Endothelial cell of umbilical vein (primary cell): Measurements from ENCODE around the gene RIPOR1. TPM values are rescaled to one million over a fixed set of nuclear protein-coding genes. Genes with fewer than 3 reads are reported as not detected.

ENCODE experiments used
- BruUV-seq: library from RNA; stranded (reverse); fragments of 400-500 nt; replicated peaks from 2 replicates; lab custom pipeline; 2021; lab: Mats Ljungman, UMichigan
- CTCF ChIA-PET: fragments of 300-600, 350-600 bp; sonication (Branson Sonifier 250); formaldehyde crosslinking; loops from one replicate; lab custom pipeline; 2021; ENCODE audit warnings: antibody characterized with exemption, inconsistent platforms; lab: Charles Lee
- POLR2A ChIA-PET: fragments of 300-600, 350-600 bp; sonication (Branson Sonifier 250); formaldehyde crosslinking; loops from one replicate; lab custom pipeline; 2021; ENCODE audit warnings: antibody characterized with exemption, inconsistent platforms; lab: Charles Lee
- DNase-seq: peaks from one replicate; pipeline ENCODE4 v3.0.0-alpha.2; 2011; ENCODE audit warnings: low read depth, low spot score
- FAIRE-seq: peaks from 2 replicates; lab custom pipeline; 2011; peaks lifted over from hg19 to GRCh38; lab: Jason Lieb, UNC
- H2AFZ ChIP-seq: 2 replicates; pipeline ENCODE4 v1.6.0; 2012; ENCODE audit warnings: low read depth, low read length, control low read depth, inconsistent platforms
- H3K27ac ChIP-seq: 2 replicates; pipeline ENCODE4 v1.5.1; 2011; ENCODE audit warnings: low read depth, mild to moderate bottlenecking, control low read depth, low read length, moderate library complexity; ENCODE audit not compliant: insufficient read depth
- H3K27me3 ChIP-seq, 2 experiments: 2 replicates each; pipeline versions ENCODE4 v1.6.0 to v1.6.1; 2011; ENCODE audit warnings: low read length in 2 of 2, mixed read lengths in 1 of 2; ENCODE audit not compliant: control insufficient read depth in 2 of 2, insufficient read depth in 2 of 2
- H3K36me3 ChIP-seq, 2 experiments: 2 replicates in 1 of 2; 3 replicates in 1 of 2; pipeline ENCODE4 v1.5.1; 2011; ENCODE audit warnings: low read length in 2 of 2, mild to moderate bottlenecking in 1 of 2, moderate library complexity in 1 of 2; ENCODE audit not compliant: control insufficient read depth in 2 of 2, insufficient read depth in 2 of 2; ENCODE audit errors: extremely low read depth in 1 of 2
- H3K4me1 ChIP-seq: 3 replicates; pipeline ENCODE4 v1.5.1; 2011; ENCODE audit warnings: mild to moderate bottlenecking, low read length; ENCODE audit not compliant: control insufficient read depth, insufficient read depth; ENCODE audit errors: extremely low read depth
- H3K4me2 ChIP-seq: 2 replicates; pipeline ENCODE4 v1.6.1; 2011; ENCODE audit warnings: low read length, control low read depth, mixed read lengths; ENCODE audit not compliant: insufficient read depth
- H3K4me3 ChIP-seq, 3 experiments: fragments of 200-600 bp in 1 of 3; sonication (generic), shearing (Covaris generic) in 1 of 3; replicated peaks in 1 of 3; 2 replicates each; pipeline ENCODE4 v1.5.1; 2011 to 2016; ENCODE audit warnings: control low read depth in 3 of 3, low read length in 3 of 3, mild to moderate bottlenecking in 2 of 3, inconsistent platforms in 1 of 3, low read depth in 1 of 3, moderate library complexity in 1 of 3; ENCODE audit not compliant: insufficient read depth in 1 of 3
- H3K79me2 ChIP-seq: 2 replicates; pipeline ENCODE4 v1.6.0; 2012; ENCODE audit warnings: low read length, inconsistent platforms; ENCODE audit not compliant: control insufficient read depth, insufficient read depth
- H3K9ac ChIP-seq: replicated peaks from 2 replicates; pipeline ENCODE3; 2011; ENCODE audit warnings: low read length, control low read depth; ENCODE audit not compliant: insufficient read depth; ENCODE audit errors: extremely low read depth
- H3K9me1 ChIP-seq: replicated peaks from 3 replicates; pipeline ENCODE4 v1.6.0; 2011; ENCODE audit warnings: mild to moderate bottlenecking, low read length; ENCODE audit not compliant: control insufficient read depth, insufficient read depth; ENCODE audit errors: extremely low read depth
- H3K9me3 ChIP-seq: replicated peaks from 2 replicates; pipeline ENCODE4 v1.5.1; 2012; ENCODE audit warnings: low read length, inconsistent platforms; ENCODE audit not compliant: control insufficient read depth, insufficient read depth
- H4K20me1 ChIP-seq: replicated peaks from 2 replicates; pipeline ENCODE3; 2011; ENCODE audit warnings: mild to moderate bottlenecking, low read length; ENCODE audit not compliant: control insufficient read depth, insufficient read depth; ENCODE audit errors: extremely low read depth
- EZH2 ChIP-seq: IDR thresholded peaks from 2 replicates; pipeline ENCODE4 v1.6.1; 2012; ENCODE audit warnings: borderline replicate concordance, low read depth, mild to moderate bottlenecking, moderate library complexity, low read length, inconsistent platforms; ENCODE audit not compliant: severe bottlenecking
- FOS ChIP-seq: IDR thresholded peaks from 2 replicates; pipeline ENCODE4 v1.6.1; 2011; ENCODE audit warnings: mild to moderate bottlenecking, low read length, moderate library complexity, borderline replicate concordance; ENCODE audit not compliant: insufficient read depth
- GATA2 ChIP-seq: IDR thresholded peaks from 2 replicates; pipeline ENCODE4 v1.7.0; 2011; ENCODE audit warnings: low read depth, mild to moderate bottlenecking, moderate library complexity, mixed read lengths, low read length; ENCODE audit not compliant: insufficient read length, insufficient read depth
- JUN ChIP-seq: IDR thresholded peaks from 2 replicates; pipeline ENCODE4 v1.6.1; 2011; ENCODE audit warnings: borderline replicate concordance, low read depth; ENCODE audit not compliant: insufficient read length, insufficient read depth
- MYC ChIP-seq: IDR thresholded peaks from one replicate; pipeline ENCODE4 v1.6.1; 2011; ENCODE audit warnings: mild to moderate bottlenecking, low read depth, low read length
- POLR2A ChIP-seq: IDR thresholded peaks from 2 replicates; pipeline ENCODE4 v1.6.1; 2012; ENCODE audit warnings: low read depth, mild to moderate bottlenecking, control low read depth, low read length
- POLR2AphosphoS5 ChIP-seq: IDR thresholded peaks from 2 replicates; pipeline ENCODE4 v1.6.1; 2012; ENCODE audit warnings: low read depth, mild to moderate bottlenecking, control low read depth, low read length, moderate library complexity; ENCODE audit not compliant: insufficient read depth
- dilution Hi-C: fragments of 300-500 bp; cut with MboI; formaldehyde crosslinking; loops from one replicate; pipeline ENCODE4 v1.15.0; 2019; ENCODE audit warnings: low sequenced_read_pairs; ENCODE audit not compliant: extremely low pct_ligation_motif_present
- intact Hi-C: fragments of 100-400 bp; cut with micrococcal nuclease; formaldehyde crosslinking; loops from one replicate; pipeline ENCODE4 v1.10.0; 2022
- polyA plus RNA-seq, 4 experiments: library from polyadenylated mRNA; depleted of rRNA in 3 of 4; stranded (reverse) in 3 of 4; unstranded in 1 of 4; fragments of >200 nt; gene quantifications; 2 replicates each; pipeline versions ENCODE4 v1.2.1 to v1.2.3, GENCODE V29; 2011 to 2012; ENCODE audit warnings: missing spikeins in 1 of 4
- total RNA-seq: library from RNA; stranded (reverse); gene quantifications from 2 replicates; pipeline ENCODE4 v1.2.3, GENCODE V29; 2021
- TF ChIP-seq, protein P1 (sequence below): IDR thresholded peaks from 2 replicates; pipeline ENCODE4 v1.6.1; 2011; ENCODE audit not compliant: insufficient read depth, insufficient read length
- TF ChIP-seq, protein P2 (sequence below), 2 donors: IDR thresholded peaks; 1 replicate in 1 of 2; 2 replicates in 1 of 2; pipeline ENCODE4 v1.5.1; 2011; ENCODE audit warnings: low read length in 2 of 2, mild to moderate bottlenecking in 2 of 2, moderate library complexity in 2 of 2, control low read depth in 1 of 2, inconsistent platforms in 1 of 2, low read depth in 1 of 2; ENCODE audit not compliant: insufficient read depth in 1 of 2; ENCODE audit errors: extremely low read depth in 1 of 2

Gene RIPOR1
- total and polyA plus RNA-seq, 2 donors (not counting 3 experiments of a cell fraction or from before 2014, with no cell fraction given) = 45.3 to 144 TPM

DNA sequence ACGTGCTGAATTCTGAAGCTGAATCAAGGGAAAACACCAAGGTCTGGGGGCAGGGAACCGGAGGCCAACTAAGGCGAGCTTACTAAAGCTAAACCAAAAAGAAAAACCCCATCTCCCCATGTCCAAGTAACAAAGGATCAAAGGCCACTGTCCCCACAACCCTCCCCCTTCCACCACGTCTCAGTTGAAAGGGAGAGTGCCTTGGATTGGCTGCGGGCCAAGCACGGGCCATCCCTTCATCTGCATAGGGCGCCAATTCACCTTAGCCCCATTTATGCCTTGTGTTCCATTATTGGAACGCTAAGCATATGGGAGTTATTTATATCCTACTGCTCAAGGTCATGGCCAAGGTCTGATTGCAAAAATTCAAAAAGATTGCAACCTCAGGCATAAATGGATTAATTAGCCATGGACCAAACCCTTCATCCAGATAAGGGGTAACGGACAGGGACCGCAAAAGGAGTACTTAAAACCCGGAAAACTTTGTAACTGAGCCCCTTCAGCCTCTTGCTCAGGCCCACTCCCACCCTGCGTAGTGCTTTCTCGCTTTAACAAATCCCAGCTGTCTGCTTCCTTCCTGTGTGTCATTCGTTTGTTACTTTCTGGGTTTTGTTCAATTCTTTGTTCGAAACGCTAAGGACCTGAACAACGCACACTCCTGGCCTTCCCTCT lies 46.9 kb upstream of the RIPOR1 start:
- BruUV-seq = TSS peak; percentile 77
- Histone ChIP-seq H3K27ac (peak overlapping the region; percentile 73), H3K79me2 (peaks cover 20% of the 10 kb centered on the region), H3K9me3 (no peaks in the 10 kb centered on the region), H2AFZ (peak overlapping the region; percentile 10), H3K9me1 (no peaks in the 10 kb centered on the region), H3K27me3 (no peaks in the 10 kb centered on the region), H4K20me1 (no peaks in the 10 kb centered on the region), H3K4me3 (peak overlapping the region; percentile 5 to 61 (median 42)), H3K4me1 (peaks cover 27% of the 10 kb centered on the region), H3K4me2 (peak overlapping the region; percentile 88), H3K9ac (peak overlapping the region; percentile 83), H3K36me3 (no peaks in the 10 kb centered on the region)
- intact Hi-C loops (loop anchor here (1.0 kb wide), 2 partner anchors 13 to 33 kb away; no protein-coding TSS in a partner anchor), dilution Hi-C loops (no loop called here)
- TF ChIP-seq FOS = peak; percentile 46
- no peak for TF ChIP-seq POLR2AphosphoS5
- ChIA-PET CTCF (interaction anchor here (1.0 to 6.1 kb wide), 17 partner anchors 10 to 325 kb away, joined by 3 to 133 read pairs (median 5); partner anchors contain the start of genes RANBP10, RIPOR1 and TSNAXIP1), POLR2A (interaction anchor here (0.7 kb wide), 1 partner anchor 54 kb away, joined by 3 read pairs; no protein-coding TSS in a partner anchor)
- FAIRE-seq = no peak
- peak; percentile 60 for DNase-seq

DNA sequence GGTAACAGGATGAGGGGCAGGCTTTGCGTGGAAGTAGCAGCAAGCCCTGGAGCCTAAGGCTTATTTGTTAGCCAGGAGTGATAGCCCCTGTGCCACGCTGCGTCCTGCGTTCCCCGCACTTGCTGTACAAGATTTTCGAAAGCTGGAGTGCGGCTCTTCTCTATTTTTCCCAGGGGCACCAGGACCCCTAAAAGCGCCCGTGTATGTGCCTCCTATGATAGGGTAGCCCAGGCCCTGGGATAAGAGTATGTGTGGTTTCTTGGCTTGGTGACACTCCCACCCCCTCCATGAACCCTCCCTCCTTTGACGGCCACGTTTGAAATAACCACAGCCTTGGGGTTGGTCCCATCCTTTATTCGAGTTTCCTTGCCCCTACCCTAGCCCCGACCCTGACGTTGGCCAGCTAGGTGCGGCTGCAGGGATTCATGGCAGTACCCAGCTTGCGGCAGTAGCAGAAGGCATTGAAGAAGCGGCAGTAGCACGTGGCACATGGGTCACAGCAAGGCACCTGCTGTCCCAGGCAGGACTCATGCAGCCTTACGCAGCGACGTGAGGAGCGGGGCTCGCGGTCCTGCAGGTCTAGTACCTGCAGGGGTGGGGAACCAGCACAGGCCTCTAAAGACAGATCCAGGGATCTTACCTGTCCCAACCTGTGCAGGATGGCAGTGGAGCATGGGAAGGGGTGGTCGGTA lies 46.2 kb upstream of the RIPOR1 start:
- H3K36me3 ChIP-seq = no peaks in the 10 kb centered on the region
- dilution Hi-C loops = no loop called here
- no peaks in the 10 kb centered on the region for H3K9me1 ChIP-seq
- peak overlapping the region; percentile 10 for H2AFZ ChIP-seq
- no peaks in the 10 kb centered on the region for H3K27me3 ChIP-seq
- CTCF ChIA-PET = interaction anchor here (0.6 to 6.1 kb wide), 5 partner anchors 10 to 237 kb away, joined by 3 to 133 read pairs (median 5); partner anchors contain the start of gene RIPOR1
- TF ChIP-seq FOS (no peak), JUN (no peak), POLR2A (no peak), EZH2 (no peak), POLR2AphosphoS5 (no peak), MYC (no peak), GATA2 (no peak)
- TF ChIP-seq, protein P1, sequence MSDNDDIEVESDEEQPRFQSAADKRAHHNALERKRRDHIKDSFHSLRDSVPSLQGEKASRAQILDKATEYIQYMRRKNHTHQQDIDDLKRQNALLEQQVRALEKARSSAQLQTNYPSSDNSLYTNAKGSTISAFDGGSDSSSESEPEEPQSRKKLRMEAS = no peak
- TF ChIP-seq, protein P2, sequence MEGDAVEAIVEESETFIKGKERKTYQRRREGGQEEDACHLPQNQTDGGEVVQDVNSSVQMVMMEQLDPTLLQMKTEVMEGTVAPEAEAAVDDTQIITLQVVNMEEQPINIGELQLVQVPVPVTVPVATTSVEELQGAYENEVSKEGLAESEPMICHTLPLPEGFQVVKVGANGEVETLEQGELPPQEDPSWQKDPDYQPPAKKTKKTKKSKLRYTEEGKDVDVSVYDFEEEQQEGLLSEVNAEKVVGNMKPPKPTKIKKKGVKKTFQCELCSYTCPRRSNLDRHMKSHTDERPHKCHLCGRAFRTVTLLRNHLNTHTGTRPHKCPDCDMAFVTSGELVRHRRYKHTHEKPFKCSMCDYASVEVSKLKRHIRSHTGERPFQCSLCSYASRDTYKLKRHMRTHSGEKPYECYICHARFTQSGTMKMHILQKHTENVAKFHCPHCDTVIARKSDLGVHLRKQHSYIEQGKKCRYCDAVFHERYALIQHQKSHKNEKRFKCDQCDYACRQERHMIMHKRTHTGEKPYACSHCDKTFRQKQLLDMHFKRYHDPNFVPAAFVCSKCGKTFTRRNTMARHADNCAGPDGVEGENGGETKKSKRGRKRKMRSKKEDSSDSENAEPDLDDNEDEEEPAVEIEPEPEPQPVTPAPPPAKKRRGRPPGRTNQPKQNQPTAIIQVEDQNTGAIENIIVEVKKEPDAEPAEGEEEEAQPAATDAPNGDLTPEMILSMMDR (IDR thresholded peaks at IDR 0.05; ENCODE audit: extremely low read depth in 1 of 2, insufficient read depth in 1 of 2, low read depth in 1 of 2, low read length in 2 of 2) = no peak
- peaks cover 20% of the 10 kb centered on the region for H3K79me2 ChIP-seq
- DNase-seq (no peak), FAIRE-seq (no peak)
- intact Hi-C loops = no loop called here
- H3K4me1 ChIP-seq = peaks cover 34% of the 10 kb centered on the region
- no TSS peak for BruUV-seq
- H3K9me3 ChIP-seq = no peaks in the 10 kb centered on the region
- peak overlapping the region; percentile 73 for H3K27ac ChIP-seq
- H3K4me2 ChIP-seq = peak overlapping the region; percentile 88
- peak overlapping the region in 1 of 3 experiments; percentile 61 for H3K4me3 ChIP-seq
- no peaks in the 10 kb centered on the region for H4K20me1 ChIP-seq
- POLR2A ChIA-PET = no interaction called here
- peak overlapping the region; percentile 83 for H3K9ac ChIP-seq
